GM18909 (cell line): Measurements from ENCODE around the gene TCOF1.
"Not testable (repeated sequence)": the region's sequence is repeated elsewhere in the genome, so short reads cannot be mapped to it uniquely, and the experiment has no call there.

Experiments
- ATAC-seq: cut with Tn5 transposase; IDR thresholded peaks from one replicate; pipeline ENCODE4 v1.9.1; 2021; ENCODE audit warnings: mild to moderate bottlenecking; ENCODE audit not compliant: unreplicated experiment, poor library complexity

Gene TCOF1

GRCh38 chr5:150413176-150413901 is 55.8 kb downstream of the TCOF1 start:
- no peak for ATAC-seq

GRCh38 chr5:150413902-150414790 is 56.6 kb downstream of the TCOF1 start:
- ATAC-seq = not testable (repeated sequence)

DNA sequence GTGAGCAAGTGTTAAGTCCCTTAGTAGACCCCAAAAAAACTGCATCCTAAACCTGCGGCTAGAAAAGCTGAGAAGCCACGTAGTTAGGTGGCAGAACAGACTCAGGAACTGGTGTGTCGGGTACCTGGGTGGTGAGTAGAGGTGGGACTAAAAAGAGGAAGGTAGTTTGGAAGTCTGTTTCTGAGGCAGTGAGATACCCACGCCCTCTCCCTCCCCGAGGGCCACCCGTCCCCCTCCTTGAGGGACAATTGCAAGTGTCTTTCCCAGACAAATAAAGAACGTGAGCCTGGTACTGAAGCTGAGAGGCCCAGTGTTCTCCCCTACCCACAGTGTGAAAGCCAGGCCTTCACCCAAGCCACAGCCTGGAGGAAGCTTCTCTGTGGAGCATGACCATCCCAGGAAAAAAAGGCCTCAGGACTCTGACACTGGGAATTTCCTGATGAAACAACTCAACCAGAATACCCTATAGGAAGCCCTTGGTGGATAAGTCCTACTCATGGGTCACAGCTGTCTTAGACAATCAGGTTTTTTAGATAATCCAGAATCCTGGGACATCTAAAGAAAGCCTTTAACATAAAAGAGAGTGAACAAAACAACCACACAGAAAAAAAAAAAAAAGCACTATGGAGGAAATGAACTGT is 62.3 kb downstream of the TCOF1 start:
- peak; percentile 61 for ATAC-seq

- no peak for ATAC-seq
These were observed 64.6 kb downstream of the TCOF1 start for GRCh38 chr5:150422075-150422474.

DNA sequence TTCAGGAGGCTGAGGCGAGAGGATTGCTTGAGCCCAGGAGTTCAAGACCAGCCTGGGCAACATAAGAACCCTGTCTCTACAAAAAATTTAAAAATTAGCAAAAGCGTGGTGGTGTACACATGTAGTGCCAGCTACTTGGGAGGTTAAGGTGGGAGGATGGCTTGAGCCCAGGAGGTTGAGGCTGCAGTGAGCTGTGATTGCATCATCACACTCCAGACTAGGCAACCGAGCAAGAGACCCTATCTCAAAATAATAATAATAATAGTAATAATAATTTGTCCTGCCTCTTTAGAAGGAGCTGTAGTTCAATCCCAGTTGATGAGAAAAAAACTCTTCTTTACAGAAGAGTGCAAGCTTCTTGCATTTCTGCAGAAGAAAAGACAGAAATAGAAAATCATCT is 65.3 kb downstream of the TCOF1 start:
- no peak for ATAC-seq

GRCh38 chr5:150426165-150426564 is 68.7 kb downstream of the TCOF1 start:
- ATAC-seq = not testable (repeated sequence)

DNA sequence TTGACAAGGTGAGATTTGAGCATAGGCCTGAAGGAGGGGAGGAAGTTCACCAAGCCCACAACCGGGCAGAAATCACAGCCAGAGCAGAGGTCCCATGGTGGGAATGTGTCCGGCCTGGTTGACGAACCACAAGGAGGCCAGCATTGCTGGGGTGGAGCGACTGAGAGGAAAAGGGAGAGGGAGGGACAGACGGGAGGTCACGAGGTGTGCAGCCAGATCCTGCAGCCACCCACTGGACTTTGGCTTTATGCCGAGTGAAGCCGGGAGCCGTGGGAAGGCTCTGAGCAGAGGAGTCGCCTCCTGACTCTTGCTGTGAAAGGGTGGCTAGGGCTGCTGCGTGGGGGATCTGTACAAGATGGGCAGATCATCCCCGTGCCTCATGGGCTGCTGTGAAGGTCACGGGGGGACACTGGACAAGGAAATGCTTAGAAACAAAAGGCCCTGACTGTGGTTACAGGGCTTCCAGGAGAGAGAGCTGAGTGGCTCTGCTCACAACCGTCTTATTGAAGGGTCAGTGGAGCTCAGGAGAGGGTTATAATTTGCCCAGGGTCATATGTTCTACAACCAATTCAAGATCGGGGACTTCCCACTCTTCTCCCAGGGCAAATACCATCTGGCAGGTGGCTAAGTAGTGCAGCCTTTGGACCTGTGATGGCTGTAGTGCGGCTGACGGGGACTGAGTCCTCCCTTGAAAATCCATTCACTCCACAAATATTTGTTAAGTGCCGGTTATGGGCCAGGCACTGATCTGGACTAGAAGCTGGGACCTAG is 70.8 kb downstream of the TCOF1 start:
- no peak for ATAC-seq

- ATAC-seq = no peak
These were observed 71.5 kb downstream of the TCOF1 start for GRCh38 chr5:150428978-150429377.

DNA sequence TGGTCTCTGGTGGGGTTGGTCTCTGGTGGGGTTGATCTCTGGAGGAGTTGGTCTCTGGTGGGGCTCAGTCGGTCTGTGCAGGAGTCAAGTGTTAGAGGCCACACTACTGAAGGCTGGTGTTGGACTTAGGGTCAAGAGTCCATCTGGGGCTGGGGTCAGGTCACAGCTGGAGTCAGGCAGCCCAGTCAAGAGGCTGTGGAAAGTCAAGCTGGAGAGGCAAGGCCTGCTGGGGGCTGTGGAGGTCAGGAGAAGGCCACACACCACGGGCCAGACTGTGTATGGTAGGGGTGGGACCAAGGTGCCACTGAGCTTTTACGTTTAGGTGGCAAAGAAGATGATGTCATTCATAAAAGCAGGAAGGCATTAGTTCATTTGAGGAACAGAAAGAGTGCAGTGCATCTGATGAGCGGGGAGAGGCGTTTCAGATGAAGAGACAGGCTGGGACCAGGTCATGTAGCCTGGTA is 71.9 kb downstream of the TCOF1 start:
- peak; percentile 60 for ATAC-seq

GRCh38 chr5:150431048-150431447 is 73.6 kb downstream of the TCOF1 start:
- ATAC-seq = no peak

DNA sequence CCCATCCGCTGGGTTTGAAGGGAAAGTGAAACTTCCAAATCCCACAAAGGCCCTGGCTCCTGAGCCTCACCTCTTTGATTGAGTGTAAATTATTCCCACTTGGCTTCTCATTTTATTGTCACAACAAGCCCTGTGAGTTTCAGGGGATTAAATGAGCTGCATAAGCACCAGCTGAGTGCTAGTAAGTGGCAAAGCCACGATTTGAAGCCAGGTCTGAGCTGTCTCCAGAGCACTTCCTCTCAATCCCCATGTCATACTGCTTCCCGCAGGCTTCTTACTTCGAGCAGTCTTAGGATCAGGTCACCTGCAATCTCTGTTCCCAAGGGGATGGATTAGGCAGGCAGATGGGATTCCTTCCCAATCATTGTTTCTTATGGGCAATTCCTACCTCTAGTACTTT is 74.1 kb downstream of the TCOF1 start:
- ATAC-seq = no peak

DNA sequence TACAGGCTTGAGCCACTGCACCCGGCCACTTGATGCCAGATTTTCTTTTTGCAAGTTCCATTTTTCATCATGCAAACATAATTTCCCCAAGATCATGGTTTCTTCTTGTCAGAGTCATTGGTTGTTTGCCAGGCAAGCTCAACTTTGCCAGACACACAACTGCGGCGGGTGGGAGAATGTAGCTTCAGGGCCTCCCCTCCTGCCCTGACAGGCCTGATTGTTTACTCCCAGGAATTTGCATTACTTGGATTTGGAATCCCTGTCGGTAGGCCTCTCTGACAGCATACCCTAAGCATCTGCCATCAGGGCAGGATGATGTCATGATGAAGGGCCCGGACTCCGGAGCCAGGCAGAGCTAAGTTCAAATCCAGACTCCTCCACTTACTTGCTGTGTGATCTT is 77.0 kb downstream of the TCOF1 start:
- ATAC-seq = no peak

GRCh38 chr5:150436141-150436680 is 78.7 kb downstream of the TCOF1 start:
- ATAC-seq = peak; percentile 90

GRCh38 chr5:150438873-150439546 is 81.5 kb downstream of the TCOF1 start:
- ATAC-seq = no peak

DNA sequence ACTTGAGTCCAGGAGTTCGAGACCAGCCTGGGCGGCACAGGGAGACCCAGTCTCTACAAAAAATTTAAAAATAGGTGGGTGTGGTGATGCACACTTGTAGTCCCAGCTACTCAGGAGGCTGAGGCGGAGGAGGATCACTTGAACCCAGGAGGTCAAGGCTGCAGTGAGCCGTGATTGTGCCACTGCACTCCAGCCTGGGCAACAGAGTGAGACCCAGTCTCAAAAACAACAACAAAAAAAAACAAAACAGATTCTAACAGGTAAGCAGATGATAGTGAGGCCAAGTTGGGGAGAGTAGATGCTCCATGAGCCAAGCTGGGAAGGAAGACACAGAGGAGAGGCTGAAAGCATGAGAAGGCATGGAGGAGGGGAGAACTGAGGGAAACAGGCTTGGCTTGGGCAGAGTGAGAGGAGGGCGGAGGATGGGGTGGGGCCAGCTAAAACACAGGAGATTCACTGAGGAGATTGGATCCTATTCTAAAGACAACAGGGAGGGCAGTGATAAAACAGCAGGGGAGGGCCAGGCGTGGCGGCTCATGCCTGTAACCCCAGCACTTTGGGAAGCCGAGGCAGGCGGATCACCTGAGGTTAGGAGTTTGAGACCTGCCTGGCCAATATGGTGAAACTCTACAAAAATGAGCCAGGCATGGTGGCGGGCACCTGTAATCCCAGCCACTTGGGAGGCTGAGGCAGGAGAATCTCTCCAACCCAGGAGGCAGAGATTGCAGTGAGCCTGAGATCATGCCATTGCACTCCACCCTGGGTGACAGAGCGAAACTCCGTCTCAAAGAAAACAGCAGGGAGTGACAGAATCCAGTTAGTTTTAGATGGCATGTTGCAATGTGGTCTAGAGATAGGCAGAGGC is 83.7 kb downstream of the TCOF1 start:
- ATAC-seq = no peak

- no peak for ATAC-seq
These were observed 84.6 kb downstream of the TCOF1 start for GRCh38 chr5:150441813-150442698.

DNA sequence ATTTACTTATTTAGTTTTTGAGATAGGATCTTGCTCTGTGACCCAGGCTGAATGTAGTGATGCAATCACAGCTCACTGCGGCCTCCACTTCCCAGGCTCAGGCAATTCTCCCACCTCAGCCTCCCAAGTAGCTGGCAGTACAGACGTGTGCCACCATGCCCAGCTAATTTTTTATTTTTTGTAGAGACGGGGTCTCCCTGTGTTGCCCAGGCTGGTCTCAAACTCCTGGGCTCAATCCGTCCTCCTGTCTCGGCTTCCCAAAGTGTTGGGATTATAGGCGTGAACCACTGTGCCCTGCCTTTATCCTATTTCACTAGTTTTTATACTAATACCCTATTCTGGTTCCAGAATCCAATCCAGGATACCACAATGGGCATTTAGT is 85.2 kb downstream of the TCOF1 start:
- ATAC-seq = no peak
